Measurements from ENCODE around the gene CREG1.
"Not testable (repeated sequence)": the region's sequence is repeated elsewhere in the genome, so short reads cannot be mapped to it uniquely, and the experiment has no call there.

The CREG1 gene

DNA sequence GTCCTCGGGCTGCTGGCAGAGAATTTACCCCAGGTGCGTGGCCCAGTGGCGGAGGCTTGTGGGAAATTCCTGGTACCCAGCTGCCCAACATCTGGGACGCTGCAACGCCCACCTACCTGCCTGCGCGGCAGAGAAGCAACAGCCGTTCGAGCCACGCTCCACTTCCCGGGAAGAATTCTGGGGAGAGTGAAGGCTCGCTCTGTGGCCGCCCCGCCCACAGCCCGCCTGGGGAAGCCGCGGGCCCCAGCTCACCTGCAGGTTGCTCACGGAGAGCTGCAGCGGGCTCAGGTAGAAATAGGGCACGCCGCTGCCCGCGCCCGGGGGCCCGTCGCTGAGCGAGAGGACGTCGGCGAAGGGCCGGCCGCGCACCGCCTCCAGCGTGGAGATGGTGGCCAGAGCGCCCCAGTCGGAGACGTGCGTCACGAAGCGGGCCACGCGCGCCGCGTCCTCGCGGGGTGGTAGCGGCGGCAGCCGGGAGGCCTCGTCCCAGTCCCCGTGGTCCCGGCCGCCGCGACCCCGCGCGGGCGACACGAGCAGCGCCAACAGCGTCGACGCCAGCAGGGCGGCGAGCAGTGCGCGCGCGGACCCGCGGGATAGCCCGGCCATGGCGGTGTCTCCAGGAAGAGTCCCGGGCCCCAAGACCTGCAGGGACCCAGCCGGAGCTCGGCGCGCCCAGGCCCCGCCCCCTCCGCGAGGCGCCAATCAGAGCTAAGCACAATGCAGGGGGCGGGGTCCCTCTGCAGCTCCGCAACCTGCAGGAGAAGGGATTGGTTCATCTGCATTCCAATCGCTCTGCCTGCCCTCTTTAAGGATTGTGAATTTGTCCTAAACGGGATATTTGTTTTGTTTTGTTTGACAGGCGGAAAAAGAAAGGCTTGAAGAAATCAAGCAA lies at the start of gene CREG1:
CREG1 (minus strand) TSS at position 627 of the 892 bp plus-strand sequence.
- DNase-seq (ENCODE audit: low read depth): peak; percentile 84

DNA sequence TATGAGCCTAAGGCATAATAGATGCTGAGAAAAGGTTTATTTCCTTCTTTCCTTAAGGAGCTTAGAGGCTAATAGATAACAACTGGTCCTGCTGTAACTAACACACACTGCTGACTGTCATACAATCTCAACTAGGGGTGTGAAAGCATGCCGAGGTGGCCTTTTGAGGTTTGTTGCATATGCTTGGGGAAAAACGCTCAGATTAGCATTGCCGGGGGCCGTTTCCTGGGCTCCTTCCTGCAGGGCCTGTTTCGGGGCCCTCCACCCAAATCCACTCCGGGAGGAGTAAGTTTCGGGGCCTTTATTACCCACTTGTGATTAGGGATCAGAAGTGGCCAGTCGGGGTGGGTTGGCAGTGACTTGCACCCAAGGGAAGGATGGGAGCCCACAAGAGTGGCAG lies 49.3 kb upstream of the CREG1 start:
- DNase-seq (ENCODE audit: low read depth): peak; percentile 2

DNA sequence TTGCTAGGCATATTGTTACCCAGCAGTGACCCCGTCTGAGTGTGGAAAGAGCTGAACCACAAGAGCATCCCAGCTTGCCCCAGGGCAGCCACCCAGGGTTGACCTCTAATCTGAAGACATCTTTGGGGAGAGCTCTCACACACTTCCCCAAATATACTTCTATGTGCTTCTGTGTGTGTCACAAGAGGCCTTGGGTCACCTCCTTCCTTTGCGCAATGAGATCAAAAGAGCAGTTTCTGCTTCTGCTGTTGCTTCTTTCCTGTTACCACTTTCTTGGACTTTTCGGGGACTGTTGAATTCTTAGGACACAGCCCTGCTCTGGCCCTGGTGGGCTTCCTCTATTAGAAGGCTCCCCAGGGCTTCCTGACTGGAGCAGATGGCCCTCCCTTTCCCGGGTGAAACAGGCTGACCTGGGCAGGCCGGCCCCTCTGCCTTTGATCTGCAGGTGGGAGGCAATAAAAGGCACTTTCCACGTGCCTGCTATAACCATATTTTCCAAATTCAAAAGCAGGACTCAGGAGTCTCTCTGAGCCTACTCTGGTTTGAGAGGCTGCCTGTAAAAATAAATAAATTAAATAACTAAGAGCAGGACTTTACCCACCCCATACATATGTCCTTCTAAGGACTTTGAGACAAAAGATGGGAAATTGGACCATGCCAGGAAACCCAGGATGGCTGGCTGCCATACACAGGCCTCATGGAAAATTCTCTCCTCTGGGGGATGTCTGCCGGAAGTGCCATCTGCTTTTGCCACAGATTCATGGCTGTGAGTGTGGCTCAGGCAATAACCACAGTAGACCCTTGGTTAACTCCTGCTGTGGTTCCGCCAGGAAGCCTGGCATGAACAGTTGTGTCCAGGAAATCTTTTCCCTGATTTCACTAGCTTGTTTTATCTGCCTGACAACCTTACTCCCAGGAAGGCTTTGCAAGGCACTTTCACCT lies 48.2 kb upstream of the CREG1 start:
- no peak for DNase-seq (ENCODE audit: low read depth)

DNA sequence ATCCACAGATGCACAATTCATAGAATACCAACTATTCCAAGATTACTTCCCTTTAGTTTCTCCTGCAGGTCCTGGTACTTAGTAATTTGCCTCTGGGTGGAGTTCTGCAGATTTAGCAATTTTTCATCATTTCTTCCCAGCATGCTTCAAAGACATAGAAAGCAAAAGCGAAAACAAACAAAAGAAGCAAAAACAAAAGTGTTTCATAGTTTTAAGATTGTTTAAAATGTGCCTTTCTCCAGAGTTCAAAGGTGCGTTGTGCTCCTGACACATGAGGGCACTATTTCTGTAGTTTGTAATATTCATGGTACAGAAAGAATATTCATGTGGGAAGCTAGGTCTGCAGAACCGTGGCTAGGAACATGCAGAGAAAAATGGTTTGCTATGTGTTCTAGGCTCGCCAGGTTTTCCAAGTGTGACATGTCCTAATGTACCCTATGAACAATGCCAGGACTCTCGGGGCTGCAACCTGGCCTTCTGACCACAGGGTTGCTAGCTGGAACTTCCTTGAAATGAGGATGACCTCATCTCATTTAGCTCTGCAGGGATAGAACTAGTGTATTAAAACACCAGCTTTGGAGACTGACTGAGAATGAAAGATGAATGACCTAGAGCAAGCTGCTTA lies 46.5 kb upstream of the CREG1 start:
- no peak for DNase-seq (ENCODE audit: low read depth)

DNA sequence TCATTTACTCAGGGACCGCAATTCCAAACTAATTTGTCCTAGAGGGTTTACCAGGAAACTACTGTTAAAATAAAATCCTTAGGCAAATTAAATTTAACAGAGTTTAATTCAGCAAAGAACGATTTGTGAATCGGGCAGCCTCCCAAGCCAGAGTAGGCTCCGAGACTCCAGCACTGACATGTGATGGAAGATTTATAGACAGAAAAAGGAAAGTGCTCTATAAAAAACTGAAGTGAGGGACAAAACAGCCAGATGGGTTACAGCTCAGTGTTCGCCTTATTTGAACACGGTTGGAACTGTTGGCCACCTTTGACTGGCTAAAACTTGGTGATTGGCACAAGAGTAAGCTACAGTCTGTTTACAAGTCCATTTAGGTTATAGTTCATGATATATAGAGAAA lies 41.3 kb upstream of the CREG1 start:
- no peak for DNase-seq (ENCODE audit: low read depth)

DNA sequence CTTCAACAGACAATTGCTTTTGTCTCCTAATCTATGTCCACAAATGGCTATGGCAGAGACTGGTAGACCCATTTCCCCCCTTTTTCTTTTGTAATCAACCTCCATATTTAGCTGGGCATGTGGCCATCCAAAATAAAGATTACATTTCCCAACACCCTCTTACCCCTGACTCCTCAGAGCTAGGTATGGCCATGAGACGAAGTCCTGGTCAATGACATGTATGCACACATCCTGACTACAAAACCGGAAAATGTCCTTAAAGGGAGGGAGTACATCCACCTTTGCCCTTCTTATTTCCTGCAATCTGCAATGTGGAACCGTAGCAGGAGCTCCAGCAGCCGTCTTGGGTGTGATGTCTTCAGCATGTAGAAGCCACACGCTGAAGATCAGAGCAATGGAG lies 40.3 kb upstream of the CREG1 start:
- no peak for DNase-seq (ENCODE audit: low read depth)

DNA sequence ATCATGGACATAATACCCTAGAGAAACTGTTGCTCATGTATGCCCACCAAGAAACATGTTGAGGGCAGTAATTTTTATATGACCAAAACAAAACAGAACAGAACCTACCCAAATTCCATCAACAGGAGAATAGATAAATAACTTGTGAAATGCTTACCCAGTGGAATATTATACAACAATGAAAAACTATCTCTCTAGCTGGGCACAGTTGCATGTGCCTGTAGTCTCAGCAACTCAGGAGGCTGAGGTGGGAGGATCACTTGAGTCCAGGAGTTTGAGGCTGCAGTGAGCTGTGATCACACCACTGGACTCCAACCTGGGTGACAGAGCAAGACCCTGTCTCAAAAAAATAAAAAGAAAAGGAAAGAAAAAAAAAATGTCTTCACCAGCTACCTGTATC lies 38.9 kb upstream of the CREG1 start:
- no peak for DNase-seq (ENCODE audit: low read depth)

DNA sequence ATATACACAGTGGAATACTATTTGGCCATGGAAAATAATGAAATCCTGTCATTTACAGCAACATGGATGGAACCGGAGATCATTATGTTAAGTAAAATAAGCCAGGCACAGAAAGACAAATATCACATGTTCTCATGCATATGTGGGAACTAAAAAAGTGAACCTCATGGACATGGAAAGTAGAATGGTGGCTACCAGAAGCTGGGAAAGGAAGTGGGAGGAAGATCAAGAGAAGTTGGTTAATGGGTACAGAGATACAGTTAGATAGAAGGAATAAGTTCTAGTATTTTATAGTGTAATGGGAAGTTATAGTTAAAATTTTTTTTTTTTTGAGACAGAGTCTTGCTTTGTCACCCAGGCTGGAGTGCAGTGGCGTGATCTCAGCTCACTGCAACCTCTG lies 34.8 kb upstream of the CREG1 start:
- no peak for DNase-seq (ENCODE audit: low read depth)

DNA sequence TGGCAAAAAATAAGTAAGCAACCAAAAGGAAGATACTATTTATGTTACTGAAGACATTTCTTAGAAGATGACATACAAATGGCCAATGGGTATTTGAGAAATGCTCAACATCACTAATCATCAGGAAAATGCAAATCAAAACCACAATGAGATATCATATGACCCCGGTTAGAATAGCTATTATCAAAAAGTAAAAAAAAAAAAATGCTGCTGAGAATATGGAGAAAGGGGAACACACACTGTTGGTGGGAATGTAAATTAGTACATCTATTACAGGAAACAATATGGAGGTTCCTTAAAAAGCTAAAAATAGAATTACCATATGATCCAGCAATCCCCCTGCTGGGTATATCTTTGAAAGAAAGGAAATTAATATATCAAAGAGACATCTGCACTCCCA lies 34.3 kb upstream of the CREG1 start:
- DNase-seq (ENCODE audit: low read depth): no peak

DNA sequence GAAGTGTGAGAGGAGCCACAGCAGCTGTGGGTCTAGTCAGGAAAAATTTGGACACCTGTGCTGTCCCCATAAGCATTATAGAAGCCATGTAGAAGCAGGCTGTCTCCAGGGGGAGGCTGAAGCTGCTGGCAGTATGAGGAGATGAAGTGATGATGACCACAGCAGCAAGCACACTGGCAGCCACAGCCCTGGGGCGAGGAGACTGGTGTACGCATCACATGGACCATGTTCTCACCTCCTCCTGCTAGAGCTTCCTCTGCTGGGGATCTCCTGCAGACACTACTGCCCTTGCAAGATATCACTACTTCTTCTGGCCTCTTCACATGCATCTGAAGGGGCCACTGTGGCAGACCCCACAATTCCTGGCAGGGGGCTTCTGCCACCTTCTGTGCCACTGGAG lies 33.8 kb upstream of the CREG1 start:
- no peak for DNase-seq (ENCODE audit: low read depth)

DNA sequence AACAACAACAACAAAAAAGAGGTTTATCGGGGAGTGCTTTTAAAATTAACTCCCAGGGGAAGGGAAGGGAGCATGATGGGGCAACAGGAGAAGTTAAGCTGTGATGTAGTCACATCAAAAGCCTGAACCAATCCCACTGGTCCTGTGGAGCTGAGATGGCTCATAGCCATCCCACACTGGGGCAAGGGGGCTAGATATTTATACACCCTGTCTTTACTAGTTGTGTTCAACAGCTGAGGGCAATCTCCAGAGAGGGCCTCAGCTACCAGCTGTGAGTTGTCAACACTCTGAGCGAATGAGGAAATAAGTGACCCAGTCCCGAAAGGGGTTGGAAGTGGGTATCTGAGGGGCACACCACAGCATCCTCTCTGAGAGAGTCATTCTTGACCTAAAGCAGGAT lies 31.0 kb upstream of the CREG1 start:
- DNase-seq (ENCODE audit: low read depth): no peak

DNA sequence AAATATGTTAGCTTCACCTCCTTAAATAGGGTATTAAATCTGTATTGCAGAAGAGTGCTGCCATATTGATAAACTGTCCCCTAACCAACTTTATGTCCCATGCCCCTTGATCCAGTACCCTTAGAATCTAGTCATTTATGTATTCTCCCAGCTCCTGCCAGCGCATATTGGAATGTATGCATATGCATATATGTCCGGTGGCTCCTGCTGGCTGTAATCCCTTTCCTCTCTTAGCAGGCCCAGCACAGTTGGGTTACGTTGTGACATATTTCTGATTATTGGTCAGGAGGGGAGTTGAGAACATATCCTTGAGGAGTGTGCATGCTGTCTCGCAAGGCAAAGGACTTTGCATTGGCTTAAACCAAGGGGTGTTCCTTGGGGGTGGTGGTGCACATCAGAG lies 29.2 kb upstream of the CREG1 start:
- DNase-seq (ENCODE audit: low read depth): no peak

DNA sequence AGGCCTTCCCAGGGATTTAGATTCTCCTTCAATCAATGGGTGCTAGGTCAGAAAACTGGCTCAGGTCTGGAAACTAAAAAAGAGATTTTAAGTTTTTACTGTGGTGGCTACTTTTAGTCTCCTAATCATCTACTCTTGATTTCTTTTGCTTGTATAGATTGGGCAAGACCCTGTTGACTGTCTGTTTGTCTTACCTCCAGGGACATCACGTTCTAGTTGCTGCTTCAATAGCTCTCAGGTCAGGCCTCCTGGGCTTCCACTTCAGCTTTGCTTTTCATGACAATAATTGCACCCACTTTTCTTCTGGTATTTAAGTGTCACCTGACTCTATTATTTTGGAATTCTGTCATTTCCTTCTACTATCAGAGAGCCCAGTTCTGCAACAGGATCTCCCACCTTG lies 28.5 kb upstream of the CREG1 start:
- no peak for DNase-seq (ENCODE audit: low read depth)

DNA sequence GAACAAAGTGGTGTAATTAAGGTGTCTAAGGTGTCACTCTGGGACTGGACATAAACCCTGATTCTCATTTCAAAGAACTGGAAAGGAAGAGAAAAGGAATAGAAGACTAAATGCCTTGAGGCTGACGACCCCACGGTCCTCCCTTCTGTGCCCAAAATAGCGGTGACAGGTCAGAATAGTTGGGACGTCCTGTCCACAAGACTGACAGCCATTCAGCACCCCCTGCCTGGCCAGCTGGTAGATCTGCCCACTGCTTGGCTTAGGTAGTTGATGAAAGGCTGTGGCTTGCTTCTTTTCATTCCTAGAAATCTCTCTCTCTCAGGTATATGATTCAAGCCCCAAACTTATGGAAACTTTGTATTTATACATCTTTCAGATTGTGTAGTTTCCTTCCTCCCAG lies 26.4 kb upstream of the CREG1 start:
- DNase-seq (ENCODE audit: low read depth): no peak

DNA sequence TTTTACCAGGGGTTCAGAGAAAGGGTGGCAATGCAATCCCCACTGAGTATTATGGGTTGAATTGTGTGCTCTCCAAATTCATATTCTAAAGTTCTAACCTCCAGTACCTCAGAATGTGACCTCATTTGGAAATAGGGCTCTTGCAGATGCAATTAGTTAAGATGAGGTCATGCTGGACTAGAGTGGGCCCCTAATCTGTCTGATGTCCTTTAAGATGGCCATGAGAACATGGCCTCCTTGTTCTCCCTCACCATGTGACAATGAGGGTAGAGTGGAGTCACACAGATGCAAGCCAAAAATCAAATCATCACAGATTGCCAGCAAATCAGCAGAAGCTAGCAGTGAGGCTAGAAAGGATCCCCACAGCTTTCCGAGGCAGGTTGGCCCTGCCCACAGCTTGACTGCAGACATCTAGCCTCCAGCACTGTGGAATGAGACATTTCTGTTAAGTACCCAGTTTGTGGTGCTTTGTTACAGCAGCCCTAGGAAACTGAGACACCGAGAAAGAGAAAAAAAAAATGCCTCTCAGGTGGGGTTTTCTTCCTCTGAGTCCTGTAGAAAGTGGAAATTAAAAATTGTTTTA lies 25.5 kb upstream of the CREG1 start:
- DNase-seq (ENCODE audit: low read depth): no peak

DNA sequence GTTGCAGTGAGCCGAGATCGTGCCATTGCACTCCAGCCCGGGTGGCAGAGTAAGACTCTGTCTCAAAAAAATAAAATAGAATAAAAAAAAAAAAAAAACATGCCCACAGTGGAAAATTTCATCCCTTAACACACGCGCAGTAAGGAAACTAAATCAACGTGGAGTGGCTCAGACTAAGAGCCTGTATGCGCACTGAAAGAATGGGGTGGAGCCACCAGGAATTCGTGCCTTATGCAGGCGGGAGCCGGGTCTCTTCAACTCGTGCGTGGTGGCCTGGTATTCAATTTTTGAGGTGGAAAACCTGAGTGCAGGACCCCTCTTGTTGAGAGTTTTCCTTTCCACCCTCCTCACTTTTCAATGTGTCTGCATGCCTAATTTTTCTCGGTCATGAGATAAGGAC lies 22.1 kb upstream of the CREG1 start:
- DNase-seq (ENCODE audit: low read depth): no peak

DNA sequence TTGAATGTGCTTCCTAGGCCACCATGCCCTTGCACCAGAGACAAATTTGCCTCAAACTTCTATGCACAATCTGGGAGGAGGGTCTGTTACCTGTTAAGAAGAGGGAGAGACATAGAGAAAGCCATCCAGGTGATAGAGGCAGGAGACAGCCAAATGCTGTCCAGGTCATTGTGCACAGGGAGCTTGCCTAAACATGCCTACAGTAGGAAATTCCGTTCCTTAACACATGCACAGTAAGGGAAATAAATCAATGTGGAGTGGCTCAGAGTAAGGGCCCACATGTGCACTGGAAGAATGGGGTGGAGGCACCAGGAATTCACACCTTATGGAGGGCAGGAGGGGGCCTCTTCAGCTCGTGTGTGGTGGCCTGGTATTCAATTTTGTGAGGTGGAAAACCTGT lies 19.5 kb upstream of the CREG1 start:
- no peak for DNase-seq (ENCODE audit: low read depth)

DNA sequence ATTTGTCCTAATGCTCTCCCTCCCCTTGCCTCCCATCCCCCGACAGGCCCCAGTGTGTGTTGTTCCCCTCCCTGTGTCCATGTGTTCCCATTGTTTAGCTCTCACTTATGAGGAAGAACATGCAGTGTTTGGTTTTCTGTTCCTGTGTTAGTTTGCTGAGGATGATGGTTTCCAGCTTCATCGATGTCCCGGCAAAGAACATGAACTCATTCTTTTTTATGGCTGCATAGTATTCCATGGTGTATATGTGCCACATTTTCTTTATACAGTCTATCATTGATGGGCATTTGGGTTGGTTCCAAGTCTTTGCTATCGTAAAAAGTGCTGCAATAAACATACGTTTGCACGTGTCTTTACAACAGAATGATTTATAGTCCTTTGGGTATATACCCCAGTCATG lies 17.1 kb upstream of the CREG1 start:
- not testable (repeated sequence) for DNase-seq (ENCODE audit: low read depth)

DNA sequence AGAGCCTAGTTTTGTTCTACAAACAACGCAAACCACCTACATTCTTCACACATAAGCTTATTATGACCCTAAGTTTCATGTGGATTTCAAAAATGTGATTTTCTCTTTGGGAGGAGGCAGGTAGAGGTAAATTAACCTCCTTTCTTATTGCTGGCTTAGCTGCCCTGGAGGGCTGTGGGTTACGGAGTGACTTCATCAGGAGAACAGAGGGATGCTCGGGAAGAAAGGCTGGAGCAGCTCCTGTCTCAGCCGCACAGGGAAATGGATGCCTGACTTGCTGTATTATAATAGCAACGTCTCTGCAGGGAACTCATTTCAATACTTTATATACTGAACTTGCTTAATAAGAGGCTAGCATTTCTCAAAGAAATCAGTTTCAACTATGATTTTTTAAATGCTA lies 14.1 kb upstream of the CREG1 start:
- no peak for DNase-seq (ENCODE audit: low read depth)

DNA sequence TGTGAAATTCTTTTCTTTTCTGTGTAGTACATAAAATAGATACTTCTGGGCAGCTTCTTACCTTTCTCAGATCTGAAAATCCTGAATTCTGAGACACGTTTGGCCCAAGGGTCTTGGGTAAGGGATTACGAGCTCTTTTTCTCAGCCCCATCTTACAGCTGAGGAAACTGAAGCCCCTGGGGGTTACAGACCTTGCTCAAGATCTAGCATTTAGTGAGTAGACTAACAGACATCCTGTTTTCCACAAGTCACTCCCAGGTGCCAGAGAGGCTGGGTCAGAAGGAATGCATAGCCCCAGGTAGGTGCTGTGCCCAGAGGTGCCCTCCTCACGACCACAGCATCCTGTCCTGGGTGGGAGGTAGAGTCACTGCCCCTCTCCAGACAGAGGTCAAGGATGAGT lies 13.2 kb upstream of the CREG1 start:
- no peak for DNase-seq (ENCODE audit: low read depth)

DNA sequence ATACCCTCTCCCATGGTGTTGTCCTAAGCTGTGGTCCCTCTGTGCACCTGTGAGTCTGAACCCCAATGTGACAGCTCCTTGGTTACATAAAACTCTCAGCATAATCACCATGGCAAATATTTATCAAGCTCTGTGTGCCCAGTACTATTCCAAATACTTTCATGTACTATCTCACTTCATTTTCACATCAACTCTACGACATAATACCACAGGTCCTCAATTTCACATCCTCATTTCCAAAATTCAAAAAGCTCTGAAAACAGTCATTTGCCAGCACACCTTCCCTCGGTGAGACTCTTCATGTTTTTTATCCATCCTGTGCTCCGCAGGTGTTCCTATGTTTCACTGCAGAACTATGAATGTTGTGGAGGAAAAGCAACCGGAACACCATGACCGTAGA lies 12.4 kb upstream of the CREG1 start:
- no peak for DNase-seq (ENCODE audit: low read depth)

DNA sequence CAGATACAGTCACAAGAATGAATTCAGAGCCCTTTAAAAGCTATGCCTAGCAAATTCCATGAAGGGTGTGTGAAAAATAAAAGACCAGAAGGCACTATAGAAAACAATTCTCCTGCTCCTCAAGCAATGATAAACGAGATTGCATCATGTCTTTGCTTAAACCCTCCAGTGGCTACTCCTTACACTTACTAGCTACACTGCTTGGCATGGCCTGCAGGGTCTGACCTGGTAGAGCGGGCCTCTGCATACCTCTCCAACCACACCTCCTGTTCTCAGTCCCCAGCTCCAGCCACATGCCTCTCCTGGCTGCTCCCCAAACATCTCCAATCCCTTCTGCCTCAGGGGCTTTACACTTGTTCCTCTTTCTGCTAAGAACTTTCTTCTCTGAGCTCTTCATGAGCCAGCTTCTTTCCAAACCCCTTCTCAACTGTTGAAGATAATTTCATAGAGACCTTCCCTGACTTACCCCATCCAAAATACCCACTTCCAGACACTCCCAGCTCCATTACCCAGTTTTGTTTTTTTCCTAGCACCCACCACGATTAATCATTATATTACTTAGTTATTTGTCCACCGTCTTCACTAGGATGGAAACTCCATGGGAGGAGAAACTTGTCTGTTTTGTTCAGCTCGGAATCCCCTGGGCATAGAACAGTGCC lies 11.2 kb upstream of the CREG1 start:
- no peak for DNase-seq (ENCODE audit: low read depth)
